22Rv1 (cell line): ENCODE results near the gene BCAN.

Source experiments
- H3K27ac ChIP-seq: fragments of 450-650 bp; 2 replicates; pipeline ENCODE4 v1.5.1; 2017
- ZFX ChIP-seq: fragments of 450-650 bp; IDR thresholded peaks from 2 replicates; pipeline ENCODE4 v1.6.1; 2017; ENCODE audit warnings: antibody characterized with exemption, borderline replicate concordance
- TF ChIP-seq, protein P1 (sequence below): fragments of 450-650 bp; IDR thresholded peaks from 2 replicates; pipeline ENCODE4 v1.5.1; 2017; ENCODE audit warnings: mild to moderate bottlenecking

The BCAN gene

DNA sequence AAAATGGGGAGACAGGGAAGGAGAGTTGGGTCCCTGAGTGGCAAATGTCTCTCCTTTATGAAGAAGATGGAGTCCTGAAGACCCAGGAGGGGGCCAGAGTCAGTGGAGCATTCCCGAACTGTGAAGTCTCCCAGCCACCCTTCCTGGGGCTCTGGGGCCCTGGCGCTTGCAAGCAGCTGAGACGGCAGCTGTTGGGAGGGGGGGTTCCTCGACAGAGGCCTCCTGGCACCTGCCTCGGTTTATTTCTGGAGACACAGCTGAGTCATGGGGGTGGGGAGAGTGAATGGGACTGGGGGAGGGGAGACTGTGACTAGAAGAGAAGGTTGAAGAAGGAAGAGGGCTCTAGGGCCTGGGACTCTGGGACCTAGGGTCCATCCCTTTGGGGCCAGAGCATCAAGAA, 21.3 kb downstream of the BCAN start:
- H3K27ac ChIP-seq: no peak overlapping the region
- no peak for TF ChIP-seq ZFX
- TF ChIP-seq, protein P1, sequence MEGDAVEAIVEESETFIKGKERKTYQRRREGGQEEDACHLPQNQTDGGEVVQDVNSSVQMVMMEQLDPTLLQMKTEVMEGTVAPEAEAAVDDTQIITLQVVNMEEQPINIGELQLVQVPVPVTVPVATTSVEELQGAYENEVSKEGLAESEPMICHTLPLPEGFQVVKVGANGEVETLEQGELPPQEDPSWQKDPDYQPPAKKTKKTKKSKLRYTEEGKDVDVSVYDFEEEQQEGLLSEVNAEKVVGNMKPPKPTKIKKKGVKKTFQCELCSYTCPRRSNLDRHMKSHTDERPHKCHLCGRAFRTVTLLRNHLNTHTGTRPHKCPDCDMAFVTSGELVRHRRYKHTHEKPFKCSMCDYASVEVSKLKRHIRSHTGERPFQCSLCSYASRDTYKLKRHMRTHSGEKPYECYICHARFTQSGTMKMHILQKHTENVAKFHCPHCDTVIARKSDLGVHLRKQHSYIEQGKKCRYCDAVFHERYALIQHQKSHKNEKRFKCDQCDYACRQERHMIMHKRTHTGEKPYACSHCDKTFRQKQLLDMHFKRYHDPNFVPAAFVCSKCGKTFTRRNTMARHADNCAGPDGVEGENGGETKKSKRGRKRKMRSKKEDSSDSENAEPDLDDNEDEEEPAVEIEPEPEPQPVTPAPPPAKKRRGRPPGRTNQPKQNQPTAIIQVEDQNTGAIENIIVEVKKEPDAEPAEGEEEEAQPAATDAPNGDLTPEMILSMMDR: no peak

DNA sequence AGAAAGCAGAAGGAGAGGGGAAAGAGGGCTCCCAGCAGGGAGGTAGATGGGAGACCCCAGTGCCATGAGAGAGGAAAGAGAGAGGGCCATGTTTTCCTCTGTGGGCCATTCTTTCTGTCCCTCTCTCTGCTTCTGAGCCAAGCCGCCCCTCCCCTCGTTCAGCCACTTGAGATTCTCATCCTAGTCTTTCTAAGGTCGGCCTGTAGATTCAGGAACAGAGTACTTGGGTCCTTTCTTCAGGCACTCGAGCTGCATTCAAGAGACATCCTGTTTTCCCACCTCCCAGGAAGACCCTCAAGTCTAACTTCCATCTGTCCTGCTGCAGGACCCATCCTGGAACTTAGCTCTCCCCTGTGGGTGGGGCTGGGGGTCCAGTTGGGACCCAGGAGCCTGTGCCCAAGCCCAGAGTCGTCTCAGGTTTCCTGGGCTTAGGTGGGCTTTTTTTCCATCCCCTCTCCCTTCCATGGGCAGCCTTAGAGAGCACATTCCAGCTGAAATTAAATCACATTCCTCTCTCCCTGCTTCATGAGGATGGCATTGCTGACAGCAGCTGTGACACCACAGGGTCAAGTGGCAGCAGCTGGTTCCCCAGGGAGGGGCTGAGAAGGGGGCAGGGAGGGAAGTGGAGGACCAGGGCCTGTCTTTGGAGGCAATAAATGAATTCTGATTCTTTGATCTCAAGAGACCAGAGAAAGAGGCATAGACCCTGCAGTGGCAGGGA, 22.3 kb downstream of the BCAN start:
- H3K27ac ChIP-seq: no peak overlapping the region

DNA sequence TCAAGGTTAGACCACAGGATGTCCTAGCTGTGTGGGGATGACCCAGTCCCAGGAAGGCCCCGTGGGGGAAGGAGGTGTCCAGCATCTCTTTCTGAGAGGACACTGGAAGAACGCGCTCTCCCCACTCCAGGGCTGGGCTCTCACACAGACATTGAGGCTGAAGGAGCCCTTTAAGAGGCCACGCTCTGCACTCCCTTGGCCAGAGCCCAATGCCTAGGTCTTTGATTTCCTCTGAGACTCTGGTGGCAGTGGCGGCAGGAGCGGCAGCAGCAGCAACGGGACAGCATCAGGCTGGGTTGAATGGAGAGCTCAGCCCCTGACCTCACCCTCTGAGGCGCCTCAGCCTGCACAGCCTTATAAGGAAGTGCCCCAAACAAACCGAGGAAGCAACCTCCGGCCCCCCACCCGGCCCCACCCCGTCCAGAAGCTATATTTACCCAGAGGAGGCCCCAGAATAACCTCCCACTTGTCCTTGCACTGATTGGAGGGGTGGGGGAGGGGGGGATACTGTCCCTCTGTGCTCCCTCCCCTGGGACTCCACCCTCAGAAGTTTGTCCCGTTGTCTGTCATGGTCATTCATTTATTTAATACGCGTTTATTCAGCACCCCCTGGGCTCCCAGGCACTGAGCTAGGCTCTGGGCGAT, 23.0 kb downstream of the BCAN start:
- TF ChIP-seq, protein P1: no peak
- no peak for TF ChIP-seq ZFX
- H3K27ac ChIP-seq: no peak overlapping the region

More for the DNA sequence above, 22.3 kb downstream of the BCAN start:
- TF ChIP-seq ZFX: no peak
- TF ChIP-seq, protein P1: no peak

DNA sequence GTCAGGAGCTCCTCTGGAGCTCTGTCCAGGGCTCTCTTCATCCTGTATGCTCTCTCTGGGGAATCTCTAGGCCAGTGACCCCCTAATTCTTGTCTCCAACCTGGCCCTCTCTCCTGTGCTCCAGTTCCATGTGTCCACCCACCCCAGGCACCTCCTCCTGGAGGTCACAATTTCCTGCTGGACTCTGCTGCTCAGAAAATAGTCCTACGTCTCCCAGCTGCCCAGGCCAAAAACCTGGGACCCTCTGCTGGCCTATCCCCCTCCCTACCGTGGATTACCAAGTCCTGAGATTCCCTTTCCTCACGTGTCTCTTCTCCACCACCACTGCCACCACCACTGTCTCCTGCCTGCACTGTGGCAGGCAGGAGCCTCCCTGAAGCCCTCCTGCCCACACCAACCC, 23.6 kb downstream of the BCAN start:
- H3K27ac ChIP-seq: no peak overlapping the region
- TF ChIP-seq, protein P1: no peak
- TF ChIP-seq ZFX: no peak

DNA sequence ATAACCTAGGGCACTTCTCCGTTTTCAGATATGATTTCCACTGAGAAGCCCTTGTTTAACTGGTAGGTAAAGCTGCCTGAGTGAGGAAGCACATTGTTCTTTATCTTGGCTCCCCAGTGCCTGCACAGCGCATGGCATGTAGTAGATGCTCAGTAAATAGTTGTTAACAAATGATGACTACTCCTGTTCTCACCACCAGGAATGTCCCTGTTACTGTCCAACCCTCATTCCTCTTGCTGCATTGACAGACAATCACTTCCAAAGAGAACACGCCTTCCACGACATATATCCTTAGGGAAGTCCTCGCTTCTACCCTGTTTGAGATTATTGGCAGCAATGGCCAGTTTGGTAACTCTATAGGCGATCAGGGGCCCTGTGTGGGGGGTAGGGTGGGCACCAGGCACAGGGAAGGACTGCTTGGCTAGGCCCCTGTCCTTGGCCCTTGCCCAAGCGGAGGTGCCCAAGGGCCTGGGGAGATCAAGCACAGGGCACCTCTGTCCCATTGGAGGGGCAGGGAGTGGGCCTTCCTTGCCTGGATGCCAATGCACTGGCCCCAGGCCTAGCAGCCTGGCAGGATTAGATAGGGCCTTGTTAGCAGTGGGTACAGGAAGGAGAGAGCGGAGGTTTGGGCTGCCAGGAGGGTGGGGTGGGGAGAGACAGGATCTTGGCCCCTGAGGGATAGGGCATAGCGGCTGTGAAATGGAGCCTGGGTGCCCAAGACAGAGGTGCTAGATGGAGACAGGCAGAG, 25.1 kb downstream of the BCAN start:
- H3K27ac ChIP-seq: no peak overlapping the region

DNA sequence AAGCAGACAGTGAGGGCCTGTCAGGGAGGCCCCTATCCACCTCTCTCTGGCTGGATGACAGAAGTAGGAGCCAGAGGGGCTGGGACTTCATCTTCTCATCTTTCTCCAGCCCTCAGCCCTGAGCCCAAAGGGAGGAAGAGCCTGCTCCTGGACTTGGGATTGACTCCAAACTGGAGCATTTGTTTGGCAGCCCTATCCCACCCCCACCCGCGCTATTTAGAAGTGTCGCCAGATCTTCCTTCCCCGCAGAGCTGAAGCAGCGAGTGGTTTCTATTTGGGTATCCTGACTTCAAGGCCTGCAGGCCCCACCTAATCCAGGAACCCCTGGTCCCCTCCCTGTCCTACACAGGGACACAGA, 25.7 kb downstream of the BCAN start:
- TF ChIP-seq ZFX: no peak
- TF ChIP-seq, protein P1: no peak
- H3K27ac ChIP-seq: no peak overlapping the region

More for the DNA sequence above, 25.1 kb downstream of the BCAN start:
- no peak for TF ChIP-seq ZFX
- TF ChIP-seq, protein P1: no peak
